GM12874 (cell line): ENCODE data around the gene GULP1.

ENCODE experiments used
- CTCF ChIP-seq: IDR thresholded peaks from 2 replicates; pipeline ENCODE4 v1.5.1; 2011; ENCODE audit warnings: low read depth, mild to moderate bottlenecking, control low read depth, low read length, moderate library complexity; ENCODE audit not compliant: insufficient read depth

The GULP1 gene

GRCh38 chr2:188627471-188627870, 335.8 kb downstream of the GULP1 start:
- TF ChIP-seq CTCF = no peak

GRCh38 chr2:188628989-188629752, 337.5 kb downstream of the GULP1 start:
- TF ChIP-seq CTCF = no peak

GRCh38 chr2:188629753-188630527, 338.3 kb downstream of the GULP1 start:
- no peak for TF ChIP-seq CTCF

GRCh38 chr2:188631037-188631809, 339.5 kb downstream of the GULP1 start:
- TF ChIP-seq CTCF = no peak

- no peak for TF ChIP-seq CTCF
Measured at GRCh38 chr2:188634656-188635055, 343.0 kb downstream of the GULP1 start.
